HuH-7 (cell line): ENCODE data around the gene SHROOM3.

Experiments used
- DNase-seq: peaks from one replicate; pipeline ENCODE4 v3.0.0; 2011; ENCODE audit warnings: low spot score

Gene SHROOM3

DNA sequence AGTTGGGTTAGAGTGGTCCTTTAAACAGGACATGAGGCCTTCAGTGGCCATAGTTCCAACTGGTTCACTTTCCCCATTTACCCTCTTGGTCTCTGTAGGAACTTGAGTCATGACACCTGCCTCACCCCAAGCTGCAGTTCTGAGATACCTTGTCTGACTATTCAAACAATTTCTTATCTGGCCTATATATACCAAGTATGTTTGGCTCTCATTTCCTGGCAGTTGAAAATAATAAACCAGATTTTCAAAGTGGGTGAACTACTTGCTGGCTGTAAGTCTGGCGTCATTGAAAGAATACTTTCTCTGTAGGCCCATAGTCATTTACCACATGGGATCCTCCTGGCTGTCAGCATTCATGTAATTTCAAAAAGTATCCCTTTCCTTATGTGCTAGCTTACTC is 228.8 kb downstream of the SHROOM3 start:
- DNase-seq: no peak

DNA sequence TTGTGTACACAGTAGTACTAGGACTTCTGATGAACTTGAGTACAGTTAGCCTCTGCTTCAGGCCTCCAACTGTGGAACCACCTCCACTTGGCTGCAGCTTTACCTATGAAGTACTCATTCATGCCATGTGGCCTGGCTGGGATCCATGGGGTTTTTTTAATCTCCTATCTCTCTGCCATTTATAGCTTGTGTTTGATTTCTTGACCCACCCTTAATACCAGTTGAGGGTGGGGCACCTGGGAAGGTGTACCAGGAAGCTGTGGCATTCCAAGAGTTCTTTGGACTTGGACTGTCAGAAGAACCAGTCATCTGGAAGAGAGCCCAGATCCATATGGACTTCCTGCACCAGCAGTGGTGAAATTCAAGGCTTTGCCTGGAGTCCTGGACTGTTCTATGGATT is 230.1 kb downstream of the SHROOM3 start:
- DNase-seq: no peak

- DNase-seq: no peak
Measured at GRCh38 chr4:76665721-76666120, 230.7 kb downstream of the SHROOM3 start.

DNA sequence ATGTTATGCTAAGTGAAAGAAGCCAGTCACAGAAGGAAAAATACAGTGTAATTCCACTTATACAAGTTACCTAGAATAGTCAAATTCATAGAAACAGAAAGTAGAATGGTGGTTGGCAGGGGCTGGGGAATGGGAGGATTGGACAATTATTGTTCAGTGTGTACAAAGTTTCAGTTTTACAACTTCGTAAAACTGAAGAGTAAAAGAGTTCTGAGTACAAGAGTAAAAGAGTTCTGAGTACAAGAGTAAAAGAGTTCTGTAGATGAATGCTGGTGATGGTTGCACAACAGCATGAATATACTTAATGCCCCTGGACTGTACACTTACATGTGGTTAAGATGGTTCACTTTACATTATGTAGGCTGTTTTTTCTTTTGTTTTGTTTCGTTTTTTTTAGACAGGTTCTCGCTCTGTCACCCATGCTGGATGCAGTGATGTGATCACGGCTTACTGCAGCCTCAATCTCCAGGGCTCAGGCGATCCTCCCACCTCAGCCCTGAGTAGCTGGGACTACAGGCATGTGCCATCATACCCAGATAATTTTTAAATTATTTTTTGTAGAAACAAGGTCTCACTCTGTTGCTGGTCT is 232.0 kb downstream of the SHROOM3 start:
- DNase-seq: no peak

- DNase-seq: no peak
Measured at GRCh38 chr4:76670631-76671030, 235.6 kb downstream of the SHROOM3 start.

GRCh38 chr4:76673362-76673761 is 238.3 kb downstream of the SHROOM3 start:
- no peak for DNase-seq

GRCh38 chr4:76674983-76675382 is 240.0 kb downstream of the SHROOM3 start:
- DNase-seq: peak; percentile 43

- no peak for DNase-seq
Measured at GRCh38 chr4:76677571-76678326, 242.7 kb downstream of the SHROOM3 start.

GRCh38 chr4:76679691-76680090 is 244.7 kb downstream of the SHROOM3 start:
- DNase-seq: no peak

GRCh38 chr4:76680952-76681351 is 245.9 kb downstream of the SHROOM3 start:
- no peak for DNase-seq

DNA sequence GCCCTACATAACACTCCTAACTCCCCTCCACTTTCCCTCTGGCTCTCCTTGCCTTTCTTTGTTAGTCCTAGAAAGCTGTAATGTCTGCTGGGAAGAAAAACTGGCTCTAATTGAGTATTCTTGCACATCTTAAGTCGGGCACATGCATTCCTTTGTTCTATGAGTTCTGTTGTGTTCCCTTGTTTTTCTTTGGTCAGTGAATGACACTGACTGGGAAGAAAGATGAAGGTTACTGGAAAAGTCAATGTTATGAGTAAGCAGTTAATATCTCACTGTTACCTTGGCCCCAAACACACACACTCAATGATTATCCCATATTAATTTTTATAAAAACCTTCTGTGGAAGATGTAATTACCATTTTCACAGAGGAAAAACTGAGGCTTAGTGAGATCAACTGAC is 247.0 kb downstream of the SHROOM3 start:
- no peak for DNase-seq

DNA sequence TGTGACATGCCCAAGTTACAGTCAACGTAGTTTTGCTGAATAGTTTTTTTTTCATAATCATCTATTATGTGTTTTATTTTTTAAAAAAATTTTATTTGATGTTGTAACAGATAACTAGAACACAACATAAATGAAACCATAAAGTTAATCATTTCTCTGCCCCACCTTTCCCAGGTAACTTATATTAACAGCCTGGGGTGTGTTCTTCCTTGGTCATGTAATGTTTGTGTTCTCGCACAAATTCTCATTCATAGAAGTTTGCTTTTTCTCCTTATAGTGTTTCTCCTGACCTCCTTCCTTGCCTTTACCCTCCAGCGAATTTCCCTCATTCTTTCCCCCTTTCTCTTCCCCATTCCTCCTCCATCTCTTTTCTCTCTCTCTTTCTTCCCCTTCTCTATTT is 248.1 kb downstream of the SHROOM3 start:
- DNase-seq: no peak

GRCh38 chr4:76687746-76688448 is 252.9 kb downstream of the SHROOM3 start:
- no peak for DNase-seq

DNA sequence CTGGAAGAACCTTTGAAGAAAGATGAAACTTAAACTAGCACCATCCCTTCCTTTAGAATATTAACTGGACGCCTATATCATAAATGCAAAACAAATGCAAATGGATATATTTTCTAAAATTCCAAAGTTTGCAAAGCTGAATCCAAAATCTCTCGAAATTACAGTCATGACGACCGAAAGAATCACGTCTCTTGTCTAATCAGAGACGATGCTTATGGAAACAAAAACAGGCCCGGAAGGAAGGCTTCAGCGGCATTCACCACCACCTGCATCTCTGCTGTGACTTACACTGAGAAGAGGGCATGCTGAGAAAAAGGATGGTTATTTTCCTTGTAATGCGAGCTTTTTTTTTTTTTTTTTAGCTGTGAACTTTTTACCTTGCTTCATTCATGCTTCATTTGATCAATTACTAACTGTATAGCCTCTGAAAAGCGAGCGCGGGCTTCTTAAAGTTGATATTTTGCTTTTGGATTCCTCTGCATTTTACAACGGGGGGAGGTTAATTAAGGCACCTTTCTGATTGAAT is 253.7 kb downstream of the SHROOM3 start:
- no peak for DNase-seq

DNA sequence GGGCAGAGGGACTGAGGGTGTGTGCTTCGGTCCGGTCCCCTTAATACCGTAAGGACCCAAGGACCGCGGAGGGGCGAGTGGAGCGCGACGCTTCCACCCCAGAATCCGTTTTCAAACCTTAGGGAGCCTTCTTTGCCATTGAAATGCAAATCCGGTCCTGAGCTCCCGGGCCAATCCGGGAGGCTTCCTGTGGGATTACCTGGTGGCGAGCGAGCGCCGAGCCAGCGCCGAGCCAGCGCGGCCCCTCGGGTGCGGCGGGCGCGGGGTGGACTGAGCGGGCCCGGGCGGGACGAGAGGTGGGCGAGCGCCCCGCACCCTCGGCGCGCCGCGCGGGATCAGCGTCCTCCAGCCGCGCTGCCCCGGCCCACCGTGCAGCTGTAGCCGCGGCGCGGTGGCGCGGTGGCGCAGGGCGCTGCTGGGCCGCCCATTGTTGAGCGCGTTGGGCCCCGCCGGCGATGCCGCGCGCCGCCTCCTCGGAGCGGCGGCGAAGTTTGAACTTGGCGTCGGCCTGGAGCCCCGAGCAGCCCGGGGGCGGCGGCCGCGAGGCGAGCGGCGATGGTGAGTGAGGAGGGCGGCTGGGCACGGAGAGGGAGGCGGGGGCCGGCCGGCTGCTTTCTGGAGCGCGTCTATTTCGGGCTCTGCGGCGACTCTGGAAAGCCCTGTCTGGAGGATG is 254.3 kb downstream of the SHROOM3 start:
- DNase-seq: peak; percentile 53

DNA sequence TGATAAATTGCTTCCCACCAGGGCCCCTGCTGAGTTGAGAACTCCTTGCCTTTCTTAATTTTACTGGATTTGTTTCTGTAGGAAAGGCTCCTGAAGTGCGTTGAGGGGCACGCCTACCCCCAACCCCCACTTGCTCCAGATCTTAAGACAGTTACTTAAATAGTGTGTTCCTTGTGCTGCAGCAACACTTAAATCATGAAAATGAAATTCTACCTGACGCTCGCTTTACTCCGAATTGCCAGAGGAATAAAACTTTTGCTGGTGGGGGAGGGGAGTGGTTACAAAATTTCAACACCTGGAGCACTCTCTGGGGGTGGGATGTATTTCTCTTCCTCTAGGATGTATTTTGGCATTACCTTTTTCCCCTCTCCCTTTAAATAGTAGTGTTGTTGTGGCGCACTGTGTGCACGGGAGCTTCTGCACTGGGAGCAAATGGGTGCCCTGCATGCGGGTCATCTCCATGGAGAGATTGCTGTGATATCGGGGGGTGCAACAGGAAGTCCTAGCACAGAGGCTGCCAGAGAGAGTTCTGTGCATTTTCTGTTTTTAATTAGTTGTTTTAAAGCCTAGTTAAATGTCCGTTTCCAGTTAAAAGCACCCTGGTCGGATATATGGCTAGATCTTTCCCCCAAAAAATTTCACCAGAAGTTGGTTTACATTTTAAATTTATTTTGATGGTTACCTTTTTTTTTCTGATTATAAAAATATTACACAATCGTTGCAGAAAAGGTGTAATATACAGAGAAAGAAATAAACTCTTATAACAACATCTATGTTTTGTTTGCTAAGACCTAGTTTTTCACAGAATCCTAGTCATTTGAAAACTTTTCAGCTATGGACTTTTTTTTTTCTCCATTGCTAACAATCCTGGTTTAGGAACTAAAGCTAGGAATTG is 255.2 kb downstream of the SHROOM3 start:
- no peak for DNase-seq

DNA sequence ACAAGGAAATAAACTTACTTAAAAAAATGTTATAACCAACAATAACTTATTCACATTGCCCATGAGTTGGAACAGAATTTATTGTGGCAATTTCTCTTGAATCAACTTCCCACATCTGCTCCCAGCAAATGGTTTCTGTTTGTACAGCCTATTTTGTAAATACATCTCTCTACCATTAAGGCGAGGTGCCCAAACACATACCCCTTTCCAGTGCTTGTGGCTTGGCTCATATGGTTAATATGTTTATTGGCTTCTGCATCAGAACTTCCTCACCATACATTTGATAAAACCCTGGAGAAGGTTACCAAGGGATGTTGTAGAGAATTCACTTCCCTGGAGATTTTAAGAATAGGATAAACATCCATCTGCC is 255.9 kb downstream of the SHROOM3 start:
- DNase-seq: no peak

- no peak for DNase-seq
Measured at GRCh38 chr4:76691807-76692582, 257.0 kb downstream of the SHROOM3 start.

GRCh38 chr4:76692761-76693160 is 257.7 kb downstream of the SHROOM3 start:
- DNase-seq: no peak

DNA sequence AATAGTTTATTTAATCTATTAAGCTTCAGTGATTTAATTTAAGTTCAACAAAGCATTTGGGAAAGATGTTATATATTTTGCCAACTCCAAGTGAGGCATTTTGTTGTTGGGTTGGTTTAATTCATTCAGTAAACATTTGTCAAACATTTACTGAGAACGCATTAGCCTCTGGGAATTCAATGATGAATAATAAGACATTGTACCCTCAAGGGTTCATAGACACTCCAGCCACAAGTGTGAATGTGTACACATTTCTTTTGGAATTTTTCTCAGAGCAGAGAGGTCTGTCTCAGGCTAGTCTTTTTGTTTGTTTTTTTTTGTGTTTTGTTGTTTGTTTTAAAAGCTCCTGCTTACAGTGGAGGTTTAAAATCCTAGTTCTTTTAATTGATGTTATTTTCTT is 259.0 kb downstream of the SHROOM3 start:
- DNase-seq: no peak

DNA sequence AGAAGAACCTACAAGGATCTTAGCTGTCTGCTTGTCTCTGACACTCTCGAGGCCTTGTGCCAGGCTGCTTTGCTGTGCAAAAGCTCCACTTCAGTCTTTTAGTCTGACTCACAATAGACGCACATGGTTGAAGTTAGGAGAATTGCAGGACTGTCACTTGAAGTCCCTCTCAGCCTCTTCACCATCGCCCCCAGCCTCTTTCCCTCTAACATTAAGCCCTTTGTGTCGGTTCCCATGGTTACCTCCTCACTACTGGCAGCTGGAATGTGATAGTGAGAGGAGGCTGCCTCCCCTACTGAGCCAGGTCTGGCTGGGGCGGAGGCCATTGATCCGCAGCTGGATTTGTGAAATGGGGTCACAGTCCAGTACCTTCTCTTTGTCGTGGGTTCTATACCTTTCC is 261.1 kb downstream of the SHROOM3 start:
- DNase-seq: peak; percentile 37
